GM12891 (cell line): ENCODE measurements around the gene OR8H1. TPM values are rescaled to one million over a fixed set of nuclear protein-coding genes. Genes with fewer than 3 reads are reported as not detected.

Experiments used
- DNase-seq: peaks from one replicate; pipeline ENCODE4 v3.0.0; 2011; ENCODE audit warnings: low spot score; ENCODE audit not compliant: insufficient read length
- FAIRE-seq: peaks from 2 replicates; lab custom pipeline; 2011; peaks lifted over from hg19 to GRCh38; lab: Jason Lieb, UNC
- PAX5 ChIP-seq: IDR thresholded peaks from 2 replicates; pipeline ENCODE4 v1.6.1; 2011; ENCODE audit warnings: low read length, moderate library complexity, mild to moderate bottlenecking; ENCODE audit not compliant: insufficient read depth, severe bottlenecking
- POLR2A ChIP-seq: IDR thresholded peaks from 2 replicates; pipeline ENCODE4 v1.6.1; 2011; ENCODE audit warnings: low read depth, low read length, control low read depth
- POLR2AphosphoS5 ChIP-seq: IDR thresholded peaks from 2 replicates; pipeline ENCODE4 v1.6.1; 2011; ENCODE audit warnings: low read depth, low read length, control low read depth
- POU2F2 ChIP-seq: IDR thresholded peaks from 2 replicates; pipeline ENCODE4 v1.6.1; 2011; ENCODE audit warnings: low read depth, mild to moderate bottlenecking, control low read depth, low read length, moderate library complexity
- SPI1 ChIP-seq: IDR thresholded peaks from 2 replicates; pipeline ENCODE4 v1.6.1; 2011; ENCODE audit warnings: low read depth, low read length, control low read depth
- TAF1 ChIP-seq: IDR thresholded peaks from 2 replicates; pipeline ENCODE4 v1.6.1; 2011; ENCODE audit warnings: low read depth, low read length, control low read depth
- polyA plus RNA-seq: library from polyadenylated mRNA; unstranded; fragments of >200 nt; gene quantifications from one replicate; pipeline ENCODE4 v1.2.1, GENCODE V29; 2012; ENCODE audit warnings: low read depth, missing spikeins, inconsistent platforms; ENCODE audit not compliant: missing spikeins

OR8H1 gene, protein sequence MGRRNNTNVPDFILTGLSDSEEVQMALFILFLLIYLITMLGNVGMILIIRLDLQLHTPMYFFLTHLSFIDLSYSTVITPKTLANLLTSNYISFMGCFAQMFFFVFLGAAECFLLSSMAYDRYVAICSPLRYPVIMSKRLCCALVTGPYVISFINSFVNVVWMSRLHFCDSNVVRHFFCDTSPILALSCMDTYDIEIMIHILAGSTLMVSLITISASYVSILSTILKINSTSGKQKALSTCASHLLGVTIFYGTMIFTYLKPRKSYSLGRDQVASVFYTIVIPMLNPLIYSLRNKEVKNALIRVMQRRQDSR
- not detected for polyA plus RNA-seq

DNA sequence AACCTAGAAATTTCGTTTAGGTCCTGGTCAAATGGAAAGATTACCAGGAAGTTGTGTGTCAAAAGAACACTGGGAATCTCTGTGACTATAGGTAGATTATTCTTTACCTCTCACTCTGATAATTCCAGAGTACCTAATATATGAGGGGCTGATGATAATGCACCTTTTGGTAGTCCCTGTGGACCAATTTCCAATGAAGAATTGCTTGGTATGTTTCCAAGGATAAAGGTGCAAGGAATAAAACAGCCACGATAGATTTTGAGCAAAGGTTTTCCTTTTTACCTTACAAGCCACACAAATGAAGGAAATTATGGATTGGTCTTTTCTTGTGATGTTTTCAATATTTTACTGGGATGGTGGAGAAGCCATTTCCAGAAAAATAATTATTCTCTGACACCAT, at the start of gene OR8H1:
OR8H1 (minus strand) TSS at position 101 of the 400 bp plus-strand sequence. CDS start 1,192 bp downstream, outside the sequence.
- FAIRE-seq: no peak
- no peak for TF ChIP-seq PAX5
- no peak for TF ChIP-seq SPI1
- no peak for TF ChIP-seq POLR2AphosphoS5
- TF ChIP-seq POLR2A: no peak
- no peak for TF ChIP-seq TAF1
- TF ChIP-seq POU2F2: no peak

DNA sequence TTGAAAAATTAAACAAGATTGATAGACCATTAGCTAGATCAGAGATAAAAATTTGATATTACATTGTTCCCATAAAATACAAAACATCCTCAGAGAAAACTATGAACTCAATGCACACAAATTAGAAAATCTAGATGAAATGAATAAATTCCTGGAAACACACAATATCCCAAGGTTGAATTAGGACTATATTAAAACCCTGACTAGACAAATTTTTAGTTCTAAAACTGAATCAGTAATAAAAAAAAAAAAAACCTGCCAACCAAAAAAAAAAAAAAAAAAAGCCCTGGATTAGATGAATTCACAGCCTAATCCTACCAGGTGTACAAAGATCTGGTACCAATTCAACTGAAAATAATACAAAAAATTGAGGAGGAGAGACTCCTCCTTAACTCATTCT, 48.2 kb upstream of the OR8H1 start:
- no peak for DNase-seq
- no peak for TF ChIP-seq SPI1
- no peak for TF ChIP-seq PAX5
- no peak for TF ChIP-seq TAF1
- no peak for TF ChIP-seq POU2F2
- no peak for TF ChIP-seq POLR2A
- TF ChIP-seq POLR2AphosphoS5: no peak
- no peak for FAIRE-seq

More for the DNA sequence above, at the start of gene OR8H1:
- DNase-seq: no peak

DNA sequence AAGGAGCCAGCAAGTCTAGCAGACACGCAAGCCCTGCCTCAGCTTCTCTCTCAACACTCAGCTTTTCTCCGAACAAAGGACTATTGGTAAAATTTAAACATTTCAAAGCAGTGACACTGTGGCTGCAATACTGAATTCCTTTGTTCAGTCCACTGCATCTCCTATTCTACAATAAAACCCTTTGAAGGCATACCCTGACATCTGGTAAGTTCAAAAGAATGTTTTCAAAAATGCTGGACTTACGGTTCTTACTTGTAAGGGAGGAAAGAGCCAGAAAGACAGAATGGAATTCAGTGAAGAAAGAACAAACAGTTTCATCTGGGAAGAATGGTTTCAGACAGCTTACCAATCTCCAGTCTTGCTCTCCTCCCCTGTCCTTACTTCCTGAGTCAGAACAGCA, 41.1 kb upstream of the OR8H1 start:
- FAIRE-seq (no peak), DNase-seq (no peak)
- TF ChIP-seq SPI1: no peak
- TF ChIP-seq PAX5: no peak
- no peak for TF ChIP-seq POU2F2
- TF ChIP-seq POLR2AphosphoS5: no peak
- TF ChIP-seq POLR2A: no peak
- TF ChIP-seq TAF1: no peak

DNA sequence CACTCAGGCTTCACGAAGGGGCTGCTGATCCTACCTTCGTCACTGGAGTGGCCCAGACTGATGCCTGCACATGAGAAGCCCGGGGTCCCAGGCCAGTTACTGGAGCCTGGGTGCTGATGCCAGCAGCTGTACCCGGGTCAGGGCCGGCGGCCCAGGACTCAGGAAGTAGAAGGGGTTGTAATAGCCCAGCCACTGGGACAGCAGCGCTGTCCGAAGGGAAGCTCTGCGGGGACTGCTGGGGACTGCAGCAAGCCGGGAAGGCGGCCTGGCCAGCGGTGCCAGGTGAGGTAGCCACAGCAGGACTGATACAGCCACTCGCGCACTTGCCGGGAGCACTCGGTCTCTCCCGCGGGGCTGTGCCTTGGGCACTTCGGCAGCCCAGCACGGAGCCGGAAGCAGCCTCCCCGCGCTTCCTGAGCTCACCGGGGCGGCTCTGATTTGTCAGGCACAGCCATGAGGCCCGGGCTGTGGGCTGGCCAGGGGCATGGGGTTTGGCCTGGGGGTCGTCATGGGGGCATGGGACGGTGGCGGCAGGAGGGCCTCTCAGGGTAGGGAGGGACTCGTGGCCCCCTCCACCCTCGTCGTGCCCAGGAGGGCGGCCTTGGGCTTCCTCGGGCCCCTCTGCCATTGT, 39.9 kb upstream of the OR8H1 start:
- FAIRE-seq: no peak
- DNase-seq: no peak
- no peak for TF ChIP-seq POLR2AphosphoS5
- TF ChIP-seq POLR2A: no peak
- TF ChIP-seq PAX5: no peak
- no peak for TF ChIP-seq TAF1
- no peak for TF ChIP-seq SPI1
- TF ChIP-seq POU2F2: no peak

GRCh38 chr11:56314844-56315243, 22.8 kb upstream of the OR8H1 start, which contains the start of gene OR8K3:
OR8K3 (plus strand) TSS chr11:56315144; CDS start chr11:56318307, 3,163 bp downstream.
- no peak for DNase-seq
- no peak for FAIRE-seq
- TF ChIP-seq TAF1 (no peak), POLR2A (no peak), POU2F2 (no peak), POLR2AphosphoS5 (no peak), PAX5 (no peak), SPI1 (no peak)

- TF ChIP-seq SPI1 (no peak), POLR2AphosphoS5 (no peak), POU2F2 (no peak), TAF1 (no peak), PAX5 (no peak), POLR2A (no peak)
- FAIRE-seq (no peak), DNase-seq (no peak)
Measured at GRCh38 chr11:56307836-56308235, 15.8 kb upstream of the OR8H1 start.

DNA sequence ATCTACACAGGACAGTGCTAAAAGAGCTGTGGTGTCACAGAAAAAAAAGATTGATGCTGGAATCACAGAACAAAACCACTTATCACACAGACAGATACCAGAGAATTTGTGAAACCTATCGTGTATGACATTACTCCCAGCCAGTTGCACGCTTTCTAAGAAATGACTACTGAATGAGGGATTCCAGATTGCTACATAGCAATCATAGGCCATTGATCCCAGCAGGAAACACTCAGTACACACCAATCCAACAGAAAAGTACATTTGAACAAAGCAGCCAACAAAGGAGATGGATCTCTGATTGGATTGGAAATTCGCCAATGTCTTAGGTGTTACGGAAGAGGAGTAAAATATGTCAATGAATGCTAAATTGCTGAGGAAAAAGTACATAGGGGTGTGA, 4.8 kb upstream of the OR8H1 start:
- no peak for DNase-seq
- TF ChIP-seq POU2F2 (no peak), TAF1 (no peak), PAX5 (no peak), POLR2A (no peak), SPI1 (no peak), POLR2AphosphoS5 (no peak)

GRCh38 chr11:56273854-56274253, 18.2 kb downstream of the OR8H1 start, which contains the start of gene OR5T1:
OR5T1 (plus strand) TSS chr11:56274154; CDS start chr11:56275639, 1,485 bp downstream.
- TF ChIP-seq POU2F2: no peak
- TF ChIP-seq TAF1: no peak
- TF ChIP-seq PAX5: no peak
- TF ChIP-seq POLR2A: no peak
- TF ChIP-seq POLR2AphosphoS5: no peak
- TF ChIP-seq SPI1: no peak
- DNase-seq: no peak
- FAIRE-seq: no peak

More for the DNA sequence above, 4.8 kb upstream of the OR8H1 start:
- no peak for FAIRE-seq

- no peak for FAIRE-seq
- DNase-seq: no peak
Measured at GRCh38 chr11:56271092-56271491, 21.0 kb downstream of the OR8H1 start.

More at GRCh38 chr11:56271092-56271491, 21.0 kb downstream of the OR8H1 start:
- no peak for TF ChIP-seq SPI1
- no peak for TF ChIP-seq POLR2AphosphoS5
- no peak for TF ChIP-seq TAF1
- TF ChIP-seq POU2F2: no peak
- TF ChIP-seq POLR2A: no peak
- no peak for TF ChIP-seq PAX5
